Fibroblast of skin of right quadriceps (primary cell): Measurements from ENCODE around the gene LDLRAD4.

Source experiments
- DNase-seq: peaks from one replicate; pipeline ENCODE4 v3.0.0-alpha.2; 2013

LDLRAD4 gene

DNA sequence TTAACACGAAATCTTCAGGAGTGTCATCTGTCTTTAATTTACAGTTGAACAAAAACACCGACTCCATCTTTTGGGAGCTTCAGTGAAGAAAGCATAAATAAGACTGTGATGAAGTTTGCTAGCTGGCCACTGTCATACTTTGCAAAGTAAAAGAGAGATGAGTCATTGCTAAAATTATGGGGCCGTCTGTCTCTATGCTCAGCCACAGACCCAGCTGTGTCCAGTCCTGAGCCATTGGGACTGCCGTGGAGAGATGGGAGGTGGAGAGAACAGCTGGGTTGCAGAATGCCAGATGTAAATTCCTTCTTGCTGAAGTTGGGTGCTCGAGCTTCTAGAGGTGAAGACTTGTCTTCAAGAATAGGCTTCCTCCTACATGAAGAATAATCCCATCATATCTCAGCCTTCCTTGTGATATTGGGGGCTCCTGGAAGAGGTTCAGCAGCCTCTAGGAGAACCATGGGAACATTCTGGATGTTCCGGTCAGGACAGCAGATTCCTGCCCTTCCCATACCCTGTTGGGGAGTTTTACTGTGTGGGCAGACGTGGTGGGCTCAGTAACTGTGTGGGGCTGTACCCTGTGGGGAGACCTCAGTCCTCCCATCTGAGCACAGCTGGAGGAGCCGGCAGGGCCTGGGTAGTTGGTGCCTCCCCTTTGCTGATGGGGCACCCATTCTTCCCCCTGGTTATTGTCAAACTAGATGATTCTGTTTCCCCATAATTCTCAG is 71.1 kb downstream of the LDLRAD4 start:
- peak; percentile 81 for DNase-seq

DNA sequence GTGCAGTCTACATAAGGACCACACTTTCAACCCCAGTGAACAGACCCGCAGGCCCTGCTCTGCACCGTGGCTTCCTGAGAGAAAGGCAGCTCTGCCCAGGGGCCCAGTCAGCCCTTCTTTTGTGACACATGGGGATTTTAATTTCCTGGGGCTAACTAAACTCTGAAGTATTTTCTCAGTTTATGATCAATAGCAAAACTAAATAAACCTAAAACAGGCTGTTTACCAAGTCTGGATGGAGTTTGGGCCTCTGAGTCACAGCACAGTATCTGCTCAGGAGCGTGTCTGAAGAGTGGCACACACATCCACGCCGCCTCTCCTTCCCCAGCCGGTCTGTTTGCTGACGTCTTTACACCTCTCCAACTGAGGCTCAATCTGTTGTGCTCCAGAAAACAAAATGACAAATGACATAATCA is 72.3 kb downstream of the LDLRAD4 start:
- no peak for DNase-seq

DNA sequence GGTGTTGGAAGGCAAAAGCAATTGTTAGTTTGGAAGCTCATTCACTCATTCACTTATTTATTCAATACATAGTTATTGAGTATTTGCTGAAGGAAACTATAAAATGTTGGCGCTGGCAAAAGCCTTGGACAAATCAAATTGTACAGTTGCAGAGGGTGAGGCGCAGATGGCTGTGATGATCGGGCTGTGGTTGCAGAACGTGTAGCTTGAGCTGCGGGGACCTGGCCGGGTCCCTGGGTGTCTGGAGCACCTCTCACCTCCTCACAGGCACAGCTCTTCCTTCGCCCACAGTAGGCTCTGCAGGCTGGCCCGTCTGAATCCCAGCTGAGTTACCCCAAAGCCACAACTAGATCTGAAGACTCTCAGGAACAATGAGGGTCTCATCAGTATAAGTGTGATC is 72.7 kb downstream of the LDLRAD4 start:
- DNase-seq, result no peak

DNA sequence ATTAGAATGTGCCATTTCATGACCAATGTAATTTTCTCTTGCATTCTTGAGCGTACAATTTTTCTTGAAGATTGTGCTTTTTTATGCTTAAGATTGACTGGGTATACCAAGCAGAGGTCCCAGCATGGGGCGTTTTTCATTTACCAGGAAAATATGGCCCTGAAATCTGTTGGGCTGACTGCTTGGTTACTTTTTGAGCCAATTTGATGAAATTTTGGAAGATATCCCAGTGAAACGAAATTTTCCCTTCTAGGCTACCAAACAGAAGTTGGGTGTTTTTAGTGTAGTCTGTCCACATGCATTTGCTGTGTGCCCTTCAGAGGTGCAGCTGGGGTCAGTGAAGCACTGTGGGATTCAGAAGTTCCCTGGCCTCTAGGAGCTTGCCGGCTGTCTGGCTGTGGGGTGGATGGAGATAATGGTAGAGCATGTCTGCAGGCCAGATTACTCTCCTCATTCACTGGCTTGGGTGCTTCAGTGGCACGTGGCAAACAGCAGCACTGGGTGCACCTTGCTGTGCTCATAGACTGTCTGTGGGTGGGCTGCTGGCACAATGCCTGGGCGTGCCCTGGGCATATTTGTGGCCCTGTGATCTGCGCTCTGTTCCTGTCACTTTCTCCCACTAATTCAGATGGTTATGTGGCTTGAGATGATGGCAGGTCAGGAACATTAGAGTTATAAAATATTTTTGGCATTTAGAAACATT is 73.3 kb downstream of the LDLRAD4 start:
- no peak for DNase-seq

DNA sequence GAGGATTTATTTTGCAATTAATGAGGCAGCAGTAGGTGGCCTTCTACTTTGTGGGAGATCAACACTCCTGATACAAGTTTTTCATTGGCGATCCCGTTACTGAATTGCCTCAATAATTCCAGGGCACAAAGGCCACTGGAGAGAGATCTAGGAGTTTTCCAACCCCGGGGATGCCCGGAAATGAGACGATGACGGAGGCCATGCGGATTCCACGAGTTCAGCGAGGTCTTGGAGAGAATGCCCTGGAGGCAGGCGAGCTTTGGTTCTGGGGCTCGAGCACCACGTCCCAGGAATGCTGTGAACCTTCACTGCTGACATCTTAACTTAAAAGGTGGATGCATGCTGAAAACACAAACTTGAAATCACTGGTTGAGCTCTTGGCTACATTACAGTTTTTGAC is 74.2 kb downstream of the LDLRAD4 start:
- DNase-seq, result no peak

DNA sequence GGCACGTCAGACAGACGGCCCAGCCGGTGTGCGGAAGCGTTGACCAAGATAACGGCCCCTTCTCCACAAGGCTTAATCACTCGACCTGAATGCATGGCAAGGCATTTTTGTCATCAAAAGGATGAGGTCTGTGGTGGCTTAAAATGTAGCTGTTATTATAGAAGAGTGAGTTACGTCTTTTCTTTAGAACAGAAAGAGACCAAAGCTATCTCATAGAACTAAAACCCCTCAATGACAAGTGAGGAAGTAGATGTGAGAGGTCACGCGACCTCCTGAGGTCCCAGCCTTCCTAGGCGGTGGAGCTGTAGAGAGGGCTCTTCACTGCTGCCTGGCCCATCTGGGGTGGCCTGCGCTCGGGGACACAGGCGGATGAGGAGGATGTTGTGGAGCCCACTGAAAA is 75.7 kb downstream of the LDLRAD4 start:
- no peak for DNase-seq

DNA sequence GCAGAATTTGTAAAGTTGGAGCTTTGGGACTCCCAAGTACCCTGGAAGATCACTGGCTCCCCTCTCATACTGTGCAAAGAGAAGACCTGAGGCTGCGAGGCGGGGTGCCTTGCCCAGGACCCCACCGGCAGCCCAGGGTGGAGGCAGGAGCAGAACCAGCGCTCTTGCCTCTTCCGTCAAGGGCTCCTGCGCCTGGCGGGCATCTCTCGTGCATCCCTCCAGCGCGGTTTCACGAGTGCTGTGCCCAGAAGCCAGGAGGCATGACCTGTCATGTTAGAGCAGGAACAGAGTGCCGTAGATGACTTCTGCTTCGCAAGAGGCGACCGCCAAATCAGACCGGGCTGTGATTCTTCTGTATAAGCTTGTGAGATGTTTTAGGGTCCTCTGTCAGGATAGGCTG is 77.3 kb downstream of the LDLRAD4 start:
- DNase-seq, result no peak

DNA sequence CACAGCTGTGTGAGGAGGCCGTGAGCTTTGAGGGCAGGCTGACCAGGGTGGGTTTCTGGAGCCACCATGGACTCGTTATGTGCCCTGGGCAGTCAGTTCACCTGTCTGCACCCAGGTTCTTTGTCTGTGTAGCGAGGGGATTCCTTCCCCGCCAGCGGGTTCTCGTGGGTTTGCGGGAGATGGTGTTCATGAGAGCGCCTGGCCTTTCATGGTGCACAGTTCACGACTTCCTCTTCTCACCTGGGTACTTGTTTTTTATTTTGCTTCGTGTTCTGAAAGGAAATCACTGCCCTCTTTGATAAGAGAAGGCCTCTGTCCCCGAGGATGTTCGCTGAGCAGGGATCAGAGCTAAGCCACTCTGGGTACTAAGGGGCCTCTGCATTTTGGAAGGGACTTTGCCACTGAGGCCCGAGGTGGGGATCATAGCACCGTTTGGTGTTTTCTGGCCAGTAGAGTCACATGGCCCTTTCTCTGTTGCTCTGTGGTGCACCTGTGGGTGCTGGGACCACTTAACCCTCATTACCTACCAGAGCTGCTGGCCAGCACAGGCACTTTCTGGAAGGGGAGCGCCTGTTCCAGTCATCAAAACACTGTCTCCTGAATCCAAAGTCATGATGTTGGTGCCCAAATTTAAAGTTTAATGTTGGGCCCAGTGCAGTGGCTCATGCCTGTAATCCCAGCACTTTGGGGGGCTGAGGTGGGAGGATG is 78.5 kb downstream of the LDLRAD4 start:
- DNase-seq, result no peak

DNA sequence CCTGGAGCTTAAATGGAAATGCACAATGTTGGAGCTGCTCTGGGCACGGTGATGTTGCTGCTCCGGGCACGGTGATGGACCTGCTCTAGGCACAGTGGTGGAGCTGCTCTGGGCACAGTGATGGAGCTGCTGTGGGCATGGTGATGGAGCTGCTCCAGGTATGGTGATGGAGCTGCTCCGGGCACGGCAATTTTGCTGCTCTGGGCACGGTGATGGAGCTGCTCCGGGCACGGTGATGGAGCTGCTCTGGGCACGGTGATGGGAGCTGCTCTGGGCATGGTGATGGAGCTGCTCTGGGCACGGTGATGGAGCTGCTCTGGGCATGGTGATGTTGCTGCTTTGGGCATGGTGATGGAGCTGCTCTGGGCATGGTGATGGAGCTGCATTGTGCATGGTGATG is 79.7 kb downstream of the LDLRAD4 start:
- DNase-seq, result no peak

DNA sequence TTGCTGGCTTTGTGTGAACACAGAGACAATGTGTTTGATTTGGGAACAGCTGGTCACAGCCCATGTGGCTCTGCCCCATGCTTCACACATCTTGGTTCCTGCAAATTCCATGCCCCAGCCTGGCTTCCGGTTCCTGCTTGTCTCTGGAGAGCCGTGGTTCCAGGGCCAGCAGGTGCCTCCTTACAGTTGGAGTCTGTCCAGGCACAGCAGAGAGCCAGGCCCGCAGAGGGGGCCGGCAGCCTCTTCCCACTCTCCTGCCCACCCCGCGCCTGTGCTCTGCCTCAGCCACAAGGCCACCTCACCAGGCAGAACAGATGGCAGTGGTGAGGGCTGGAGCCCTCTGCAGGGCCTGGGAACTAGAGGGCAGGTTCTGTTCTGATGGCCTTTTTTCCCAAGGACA is 81.5 kb downstream of the LDLRAD4 start:
- no peak for DNase-seq

DNA sequence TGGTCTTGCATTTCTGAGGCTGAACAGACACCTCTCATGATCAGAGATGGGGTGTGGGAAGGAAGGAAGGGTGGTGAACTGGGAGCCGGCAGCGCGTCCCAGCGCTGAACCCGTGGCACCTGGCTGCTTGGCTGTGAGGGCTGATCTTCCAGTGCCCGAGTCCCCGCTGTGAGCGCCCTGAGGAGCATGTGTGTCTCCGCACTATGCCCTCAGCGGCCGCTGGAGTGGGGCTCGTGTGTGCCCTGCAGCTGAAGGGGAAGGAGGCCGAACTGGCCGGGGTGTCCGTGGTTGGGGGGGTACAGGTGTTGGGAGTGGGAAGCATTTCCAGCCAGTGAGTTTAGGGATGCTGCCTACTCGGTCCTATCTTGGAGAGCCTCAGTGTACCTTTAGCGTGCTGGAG is 82.2 kb downstream of the LDLRAD4 start:
- no peak for DNase-seq

DNA sequence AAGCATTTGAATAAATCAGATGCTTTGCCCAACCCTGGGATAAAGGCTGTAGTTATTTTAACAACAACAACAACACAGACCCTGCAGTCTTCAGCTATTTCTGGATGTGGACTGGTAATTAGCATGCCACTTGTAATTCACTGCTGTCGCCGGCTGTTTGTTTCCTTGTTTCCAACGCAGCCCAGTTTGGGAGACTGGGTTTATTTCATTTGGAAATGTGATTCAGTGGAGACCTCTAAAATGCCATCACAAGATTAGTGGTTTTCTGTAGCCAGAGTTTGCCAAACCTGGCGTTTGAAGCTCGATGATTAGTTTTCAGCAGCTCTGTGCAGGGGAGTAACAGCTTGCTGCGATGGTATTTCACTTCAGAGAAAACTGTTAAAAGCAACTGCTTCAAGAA is 83.5 kb downstream of the LDLRAD4 start:
- DNase-seq, result peak; percentile 22

DNA sequence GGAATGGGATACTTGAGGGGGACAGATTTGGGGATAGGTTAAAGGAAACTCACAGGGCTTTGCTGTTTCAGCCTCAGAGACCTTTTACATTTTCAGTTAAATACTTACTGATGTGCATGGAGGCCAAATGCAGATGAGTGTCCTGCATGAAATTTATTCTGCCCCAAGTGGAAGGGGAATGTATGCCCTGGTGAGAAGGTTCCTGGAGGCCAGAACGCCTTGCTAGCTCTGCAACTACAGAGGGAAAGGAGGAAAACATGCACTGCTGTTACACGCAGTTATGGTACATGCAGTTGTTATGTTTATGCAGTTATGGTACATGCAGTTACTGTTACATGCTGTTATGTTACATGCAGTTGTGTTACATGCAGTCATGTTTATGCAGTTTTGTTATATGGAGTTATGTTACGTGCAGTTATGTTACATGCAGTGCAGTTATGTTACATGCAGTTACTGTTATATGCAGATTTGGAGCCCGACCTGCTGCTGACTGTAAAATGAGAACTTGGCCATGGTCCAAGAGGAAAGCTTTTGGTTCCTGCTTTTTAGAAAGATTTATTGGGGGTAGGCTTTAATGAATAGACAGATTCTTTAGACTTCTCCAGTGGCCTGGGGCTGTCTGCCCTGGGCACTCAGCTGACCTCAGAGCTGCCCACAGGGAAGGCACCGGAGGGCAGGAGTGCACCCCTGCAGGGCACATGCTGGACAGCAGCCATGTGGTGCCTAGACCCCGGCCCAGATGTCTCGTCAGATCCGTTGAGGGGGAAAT is 84.1 kb downstream of the LDLRAD4 start:
- peak; percentile 30 for DNase-seq

DNA sequence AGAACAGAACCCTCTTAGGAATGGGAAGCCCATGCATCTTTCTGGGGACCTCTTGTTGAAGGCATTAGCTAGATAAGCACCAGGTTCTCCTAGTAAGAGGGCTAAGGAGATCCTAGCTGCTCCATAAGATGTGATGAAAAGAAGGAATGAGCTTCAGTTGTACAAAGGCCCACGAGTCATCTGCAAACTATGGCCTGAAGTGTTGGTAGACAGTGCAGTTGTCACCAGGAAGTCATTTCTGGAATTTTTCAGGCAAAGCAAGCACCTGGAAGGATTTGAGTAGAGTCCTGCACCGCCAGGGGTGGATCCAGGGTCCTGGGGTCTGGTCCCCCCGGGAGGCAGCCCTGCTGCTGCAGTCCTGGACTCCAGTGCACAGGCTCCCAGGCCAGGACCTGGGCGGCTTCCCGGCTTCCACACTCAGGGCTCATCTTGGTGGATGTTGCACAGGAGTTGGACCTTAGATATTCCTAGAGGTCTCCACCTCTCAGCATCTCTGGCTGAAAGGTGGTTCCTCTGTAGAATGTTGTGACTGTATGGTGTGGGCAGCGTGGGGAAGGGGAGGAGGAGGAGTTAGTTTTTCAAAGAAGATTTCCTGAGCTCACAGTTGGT is 85.3 kb downstream of the LDLRAD4 start:
- DNase-seq, result peak; percentile 64

DNA sequence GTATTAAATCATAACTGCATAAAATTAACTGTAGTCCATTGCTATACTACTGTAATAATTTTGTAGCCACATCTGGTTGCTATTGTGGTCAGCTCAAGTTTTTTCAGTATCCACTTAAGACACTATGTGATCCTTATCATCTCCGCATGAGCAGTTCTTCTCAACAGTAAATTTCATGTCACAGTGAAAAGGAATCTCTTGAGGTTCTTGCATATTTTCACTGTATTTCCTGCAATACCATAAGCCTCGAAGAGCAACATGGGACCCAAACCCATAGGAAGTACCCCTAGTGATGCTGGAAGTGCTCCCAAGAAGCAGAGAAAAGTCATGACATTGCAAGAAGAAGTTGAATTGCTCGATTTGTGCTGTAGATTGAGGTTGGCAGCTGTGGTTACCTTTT is 86.7 kb downstream of the LDLRAD4 start:
- DNase-seq, result peak; percentile 47

DNA sequence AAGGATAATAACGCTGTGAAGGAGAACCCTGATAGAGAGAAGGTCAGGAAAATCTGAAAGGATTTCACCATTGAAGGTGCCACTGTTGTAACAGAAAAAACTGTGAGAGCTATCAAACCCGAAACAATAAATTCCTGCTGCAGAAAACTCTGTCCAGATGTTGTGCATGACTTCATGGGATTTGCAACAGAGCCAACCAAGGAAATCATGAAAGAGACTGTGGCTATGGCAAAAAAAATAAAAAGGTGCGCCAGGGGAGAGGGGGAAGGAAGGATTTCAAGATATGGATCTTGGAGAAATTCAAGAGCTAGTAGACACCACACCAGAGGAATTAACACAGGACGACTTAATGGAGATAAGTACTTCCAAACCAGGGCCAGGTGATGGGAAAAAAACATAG is 88.0 kb downstream of the LDLRAD4 start:
- DNase-seq, result no peak

DNA sequence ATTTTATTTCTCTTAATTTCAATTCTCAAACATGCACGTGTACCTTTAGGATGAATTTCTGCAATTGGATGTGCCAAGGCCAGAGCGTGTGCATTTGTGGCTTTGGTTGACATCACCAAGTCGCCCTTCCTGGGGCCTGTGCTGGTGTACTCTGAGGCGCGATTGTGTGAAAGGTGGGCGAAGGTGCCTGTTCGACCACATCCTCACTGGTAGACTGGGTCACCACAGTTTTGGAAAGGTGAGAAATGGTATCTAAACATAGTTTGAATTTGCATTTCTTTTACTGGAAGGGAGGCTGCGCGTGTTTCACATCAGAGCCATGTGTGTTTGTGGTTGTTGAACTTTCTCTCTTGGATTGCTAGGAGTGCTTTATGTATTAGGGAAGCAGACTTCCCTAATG is 89.8 kb downstream of the LDLRAD4 start:
- DNase-seq, result no peak

DNA sequence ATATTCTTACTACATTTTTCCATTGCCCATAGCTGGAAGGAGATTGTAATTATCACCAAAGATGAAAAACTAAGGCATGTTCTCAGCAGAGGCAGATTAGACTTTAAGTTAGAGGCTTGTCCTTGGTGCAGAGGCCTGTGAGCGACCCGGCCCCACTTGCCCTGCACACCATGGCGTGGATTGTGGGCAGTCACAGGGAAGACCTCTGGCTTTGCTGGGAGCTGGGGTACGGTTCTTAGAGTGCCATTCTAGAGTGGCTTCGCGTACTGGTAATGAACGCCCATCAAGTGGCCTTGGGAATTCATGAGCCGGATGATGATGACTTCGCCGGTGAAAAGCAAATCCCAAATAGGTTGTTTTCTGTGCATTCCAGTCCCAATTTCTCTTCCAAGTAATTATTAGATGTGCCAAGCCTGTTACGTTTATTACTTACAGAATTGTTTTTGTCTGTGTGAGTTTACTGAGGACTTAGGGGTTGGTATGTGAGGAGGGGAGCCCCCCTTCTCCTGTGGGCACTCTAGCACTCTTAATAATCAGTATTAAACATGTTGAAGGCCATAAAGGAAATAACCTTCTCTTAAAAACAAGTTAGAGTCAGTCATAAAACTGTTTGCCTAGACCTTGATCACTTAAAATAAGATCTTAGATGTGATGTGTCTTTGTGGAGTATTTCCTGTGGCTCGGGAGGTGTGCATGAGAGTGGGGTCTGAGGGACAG is 90.6 kb downstream of the LDLRAD4 start:
- DNase-seq, result no peak

DNA sequence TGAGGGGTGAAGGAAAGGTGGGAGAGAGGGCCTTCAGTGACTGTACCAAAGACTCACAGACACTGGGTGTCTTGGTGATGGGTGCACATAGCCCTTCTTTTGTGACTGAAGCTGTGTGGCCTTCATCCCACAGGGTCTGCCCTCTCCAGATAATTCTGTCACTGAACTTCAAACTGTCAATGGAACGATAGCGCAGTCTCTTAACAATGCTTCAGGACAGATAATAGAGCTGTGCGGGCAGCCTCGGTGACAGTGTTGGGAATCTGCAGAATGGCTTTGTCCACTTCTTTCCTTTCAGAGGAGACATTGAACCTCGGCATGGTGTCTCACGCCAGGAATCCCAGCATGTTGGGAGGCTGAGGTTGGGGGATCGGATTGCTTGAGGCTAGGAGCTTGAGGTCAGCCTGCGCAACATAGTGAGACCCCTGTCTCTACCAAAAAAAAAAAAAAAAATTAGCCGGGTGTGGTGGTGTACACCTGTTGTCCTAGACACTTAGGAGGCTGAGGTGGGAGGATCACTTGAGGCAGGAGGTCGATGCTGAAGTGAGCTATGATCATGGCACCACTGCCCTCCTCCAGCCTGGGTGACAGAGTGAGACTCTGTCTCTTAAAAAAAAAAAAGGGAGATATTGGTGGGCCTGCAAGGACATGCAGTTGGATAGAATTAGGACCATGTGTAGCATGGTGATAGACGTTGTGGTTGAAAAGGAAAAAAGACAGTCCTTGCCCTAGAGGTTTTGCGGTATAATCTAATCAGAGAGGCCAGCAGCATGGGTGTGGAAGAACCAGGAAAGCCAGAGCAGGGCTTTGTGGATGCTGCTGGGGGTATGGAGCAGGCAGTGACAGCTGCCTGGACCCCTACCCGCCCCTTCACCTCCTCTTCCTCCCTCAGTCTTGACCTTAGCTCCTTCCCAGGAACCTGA is 91.4 kb downstream of the LDLRAD4 start:
- no peak for DNase-seq

DNA sequence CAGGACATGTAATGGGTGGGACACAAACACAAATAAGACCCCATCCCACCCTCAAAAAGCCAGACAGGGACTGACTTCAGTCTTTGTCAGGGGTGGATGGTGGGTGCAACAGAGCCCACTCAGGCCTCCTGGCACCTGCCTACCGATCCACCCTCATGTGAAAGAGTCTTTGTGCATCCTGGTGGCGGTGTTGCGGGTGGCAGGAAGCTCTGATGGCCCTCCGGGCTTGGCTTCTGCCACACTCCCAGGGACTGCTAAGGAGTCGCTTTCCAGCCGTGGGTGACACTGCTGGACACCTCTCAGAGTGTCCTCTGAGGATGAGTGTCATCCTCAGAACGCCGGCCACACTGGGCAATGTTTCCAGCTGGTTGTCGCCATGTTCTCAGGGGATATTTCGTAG is 92.6 kb downstream of the LDLRAD4 start:
- DNase-seq, result no peak

DNA sequence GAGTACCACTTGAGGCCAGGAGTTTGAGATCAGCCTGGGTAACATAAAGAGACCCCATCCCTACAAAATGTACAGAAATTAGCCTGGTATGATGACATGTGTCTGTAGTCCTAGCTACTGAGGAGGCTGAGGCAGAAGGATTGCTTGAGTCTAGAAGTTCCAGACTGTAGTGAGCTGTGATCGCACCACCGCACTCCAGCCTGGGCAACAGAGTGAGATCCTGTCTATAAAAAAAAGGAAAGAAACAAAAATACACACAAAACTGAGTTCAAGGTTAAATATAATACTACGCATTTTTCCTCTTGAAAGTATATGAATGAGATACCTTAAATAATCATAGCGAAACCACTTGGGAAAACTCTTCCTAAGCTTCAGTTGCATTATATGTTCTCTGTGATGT is 94.0 kb downstream of the LDLRAD4 start:
- DNase-seq, result no peak
